Ishikawa (cell line): ENCODE measurements around the gene FOXO6.

Source experiments
- CEBPB ChIP-seq: IDR thresholded peaks from 2 replicates; pipeline ENCODE4 v1.6.1; 2012
- EGR1 ChIP-seq: IDR thresholded peaks from 2 replicates; pipeline ENCODE4 v1.6.1; 2012
- EP300 ChIP-seq: IDR thresholded peaks from 2 replicates; pipeline ENCODE4 v1.6.1; 2012; ENCODE audit warnings: borderline replicate concordance
- ZBTB7A ChIP-seq: IDR thresholded peaks from 2 replicates; pipeline ENCODE4 v1.6.1; 2012; ENCODE audit warnings: low read depth

DNA sequence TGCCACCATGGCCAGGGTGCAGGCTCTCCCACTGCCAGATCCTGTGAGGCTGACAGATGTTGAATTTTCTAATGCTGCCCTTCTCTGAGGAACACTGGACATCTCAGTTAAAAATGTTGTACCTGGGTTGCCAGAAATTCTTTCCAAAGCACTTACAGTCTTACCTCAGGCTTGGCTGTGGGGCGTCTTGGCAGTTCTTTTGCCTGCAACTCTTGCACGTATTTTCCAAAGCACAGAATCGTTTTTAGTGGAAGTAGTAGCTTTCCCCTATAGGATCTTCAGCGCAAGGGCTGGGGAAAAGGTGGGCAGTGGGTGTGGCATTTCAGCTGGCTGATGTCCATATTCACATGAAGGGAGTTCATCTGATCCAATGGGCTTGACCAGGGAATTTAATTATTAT, 69.3 kb downstream of the FOXO6 start:
- no peak for TF ChIP-seq EGR1
- no peak for TF ChIP-seq CEBPB
- no peak for TF ChIP-seq EP300
- no peak for TF ChIP-seq ZBTB7A
